HG03064 (cell line): ENCODE measurements around the gene UGT8.

Source experiments
- ATAC-seq: cut with Tn5 transposase; IDR thresholded peaks from one replicate; pipeline ENCODE4 v1.9.1; 2021; ENCODE audit warnings: low read depth; ENCODE audit not compliant: unreplicated experiment

The UGT8 gene

DNA sequence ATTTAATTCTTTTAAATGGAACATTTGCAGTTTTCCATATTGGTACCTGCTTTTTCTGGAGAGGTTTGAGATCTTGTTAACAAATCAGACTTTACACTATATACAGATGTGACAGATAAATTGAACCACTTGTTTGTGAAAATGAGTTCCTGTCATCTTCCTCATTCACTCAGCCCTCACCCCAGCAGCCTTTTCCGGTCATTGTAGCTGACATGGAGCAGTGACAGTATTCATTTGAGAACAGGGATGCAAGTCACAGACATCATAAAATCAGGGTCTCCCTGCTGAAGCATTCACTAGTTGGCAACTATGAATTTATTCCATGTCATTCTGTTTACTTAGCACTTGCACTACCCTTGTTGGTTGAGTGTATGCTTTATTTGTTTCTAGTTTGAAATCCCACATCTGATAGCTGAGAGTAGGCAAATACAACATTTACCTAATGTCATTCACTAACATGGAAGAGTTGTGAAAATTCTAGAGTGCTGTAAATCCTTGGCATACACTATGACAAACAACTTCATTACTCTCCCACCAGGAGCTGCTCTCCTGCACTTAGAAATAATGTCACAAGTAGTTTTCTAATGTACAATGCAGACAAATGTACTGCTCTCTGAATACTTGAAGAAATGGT lies 78.9 kb downstream of the UGT8 start:
- ATAC-seq: no peak

DNA sequence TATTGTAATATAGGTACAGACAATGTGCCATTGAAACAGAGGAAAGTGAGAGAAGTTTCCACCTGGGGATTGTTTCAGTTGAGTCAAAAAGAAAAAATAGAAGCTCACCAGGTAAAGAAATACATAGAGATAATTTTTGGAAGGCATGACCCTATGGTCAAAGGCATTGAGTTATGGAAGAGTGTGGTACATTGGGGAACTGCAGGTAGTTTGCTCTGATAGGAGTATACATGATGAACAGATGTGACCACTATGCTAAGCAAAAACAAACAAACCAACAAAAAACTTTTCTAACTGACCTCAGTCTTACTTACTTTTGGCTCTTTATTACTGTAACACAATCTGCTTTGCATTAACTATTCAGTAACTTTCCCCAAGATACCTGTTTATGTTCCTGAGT lies 85.9 kb downstream of the UGT8 start:
- no peak for ATAC-seq

DNA sequence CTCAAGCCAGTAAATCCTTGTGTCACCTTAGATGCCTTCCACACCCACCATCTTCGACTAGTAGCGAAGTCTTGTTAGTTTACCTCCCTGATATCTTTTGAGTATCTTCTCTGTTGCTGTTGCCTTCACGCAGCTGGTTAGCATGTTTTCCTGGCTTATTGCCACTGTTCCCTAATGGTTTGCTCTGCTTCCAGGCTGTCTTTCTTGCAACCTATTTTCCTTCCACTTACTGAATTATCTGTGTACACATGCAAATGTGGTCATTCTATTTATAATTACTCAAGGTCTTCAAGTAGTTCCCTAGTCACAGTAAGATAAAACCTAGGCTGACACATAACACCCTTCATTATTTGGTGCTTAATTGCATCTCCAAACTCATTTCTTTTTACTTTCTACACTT lies 89.5 kb downstream of the UGT8 start:
- no peak for ATAC-seq

DNA sequence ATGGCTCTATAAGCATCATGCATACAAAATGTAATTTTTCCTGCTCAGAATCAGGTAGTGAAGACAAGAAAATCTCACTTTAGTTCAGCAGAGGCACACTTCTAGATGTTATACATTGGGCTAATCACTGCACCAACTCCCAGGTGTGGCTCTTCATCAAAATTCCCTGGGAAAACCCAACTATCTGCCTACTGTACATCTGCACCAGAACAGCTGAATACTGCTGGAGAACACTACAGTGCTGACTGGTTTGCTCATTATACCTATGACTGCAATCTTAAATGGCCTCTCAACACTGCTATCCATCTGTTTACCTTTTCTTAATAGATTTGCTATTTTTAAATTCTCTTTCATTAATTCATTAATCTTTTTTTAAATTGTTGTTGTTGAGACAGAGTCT lies 92.0 kb downstream of the UGT8 start:
- ATAC-seq: no peak

DNA sequence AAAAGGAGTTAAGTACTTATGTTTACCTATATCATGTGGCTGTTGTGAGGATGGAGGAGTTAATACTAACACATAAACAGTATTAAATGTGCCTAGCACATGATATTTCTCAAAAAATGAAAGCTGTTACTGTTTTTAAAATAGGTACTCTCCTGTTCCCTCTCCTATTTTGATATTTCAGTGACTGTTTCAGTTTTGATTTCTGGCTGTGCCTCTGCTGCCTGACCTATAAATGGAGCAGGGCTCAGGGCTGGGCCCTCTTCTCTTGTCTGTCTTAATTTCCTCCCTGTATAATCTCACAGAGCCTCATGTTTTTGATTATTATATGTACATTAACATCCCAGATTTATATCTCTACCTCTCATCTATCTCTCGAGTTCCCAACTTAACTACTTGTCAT lies 93.3 kb downstream of the UGT8 start:
- ATAC-seq: peak; percentile 87

DNA sequence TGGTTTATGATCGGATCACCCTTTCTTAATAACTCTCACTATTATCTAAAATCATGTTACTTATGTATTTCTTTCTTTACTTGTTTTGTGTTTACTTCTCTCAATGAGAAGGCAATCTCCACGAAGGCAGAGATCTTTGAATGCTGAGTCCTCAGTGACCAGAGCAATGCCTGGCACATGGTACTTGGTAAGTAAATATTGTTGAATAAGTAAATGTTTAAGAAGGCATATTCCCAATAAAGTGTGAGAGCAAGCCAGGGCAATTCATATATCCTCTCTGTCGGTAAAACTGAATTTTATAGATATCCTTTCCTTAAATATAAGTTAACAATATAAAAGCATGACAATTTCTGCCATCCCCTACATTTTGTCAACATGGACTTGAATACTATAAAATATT lies 94.4 kb downstream of the UGT8 start:
- no peak for ATAC-seq

DNA sequence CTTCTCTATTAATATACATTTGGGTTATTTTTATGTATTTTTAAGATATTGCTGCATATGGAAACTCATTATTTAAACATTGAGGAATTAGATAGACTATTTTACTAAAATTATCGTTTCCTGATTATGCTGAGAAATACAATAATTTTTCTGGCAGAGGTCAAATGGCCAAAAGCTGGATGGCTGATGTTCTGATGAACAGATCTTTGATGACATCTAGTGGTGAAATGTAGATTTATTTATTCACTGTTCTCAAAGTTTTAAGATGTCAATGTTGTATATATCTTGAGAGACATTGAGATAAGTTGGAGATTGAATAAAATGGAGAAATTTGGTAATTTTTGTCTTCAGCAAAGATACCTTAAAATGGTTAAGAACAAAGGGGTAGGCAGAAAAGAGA lies 96.2 kb downstream of the UGT8 start:
- ATAC-seq: no peak

DNA sequence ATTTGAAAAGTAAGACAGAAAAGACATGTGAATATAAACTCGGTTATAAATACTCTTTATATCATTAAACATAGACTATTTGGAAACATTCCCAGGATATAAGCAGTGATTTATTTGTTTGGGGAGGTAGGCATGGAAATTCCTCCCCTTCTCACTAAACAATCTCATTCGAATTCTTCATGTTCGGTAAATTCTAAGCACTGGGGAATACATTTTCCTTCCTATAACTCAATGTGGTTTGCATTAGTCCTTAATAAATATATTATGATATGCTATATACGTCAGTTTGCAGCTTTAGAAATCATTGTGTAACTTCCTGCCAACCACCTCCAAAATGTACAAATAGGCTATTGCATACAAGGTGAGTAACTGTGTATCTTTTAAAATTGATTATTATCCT lies 99.6 kb downstream of the UGT8 start:
- no peak for ATAC-seq

DNA sequence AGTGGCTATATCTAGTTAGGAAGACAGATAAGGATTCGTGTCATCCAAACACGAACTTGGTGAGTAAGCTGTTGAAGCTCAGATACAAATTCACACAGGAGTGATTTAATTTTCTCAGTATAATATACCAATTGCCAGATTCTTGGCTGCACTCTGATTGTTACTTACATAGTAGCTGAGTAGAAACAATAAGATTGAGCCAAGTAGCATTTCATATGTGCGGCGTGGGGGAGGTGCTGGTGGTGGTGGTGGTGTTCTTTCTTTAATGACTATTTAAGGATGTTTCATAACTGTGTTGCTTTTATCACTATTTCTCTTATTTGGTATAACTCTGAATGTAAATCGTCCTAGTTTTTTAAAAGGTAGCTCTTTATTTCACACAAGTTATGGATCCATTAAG lies 102.9 kb downstream of the UGT8 start:
- no peak for ATAC-seq

DNA sequence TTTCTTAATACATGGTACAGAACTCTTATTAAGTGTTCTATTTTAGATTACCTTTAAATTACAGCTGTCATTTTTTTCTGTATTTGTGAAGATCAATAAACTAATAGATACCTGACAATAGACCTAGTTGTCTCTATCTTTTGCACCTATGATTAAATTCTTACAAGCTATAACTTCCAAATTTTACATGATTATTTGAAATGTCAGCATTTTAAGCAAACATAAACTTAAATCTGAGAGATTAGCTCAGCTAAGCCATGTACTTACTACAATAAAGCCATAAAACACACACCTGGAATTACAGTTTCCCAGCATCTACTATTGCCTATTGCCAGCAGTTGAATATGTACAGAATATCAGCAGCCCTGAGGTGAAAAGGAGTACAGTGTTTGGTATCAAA lies 118.8 kb downstream of the UGT8 start:
- no peak for ATAC-seq

DNA sequence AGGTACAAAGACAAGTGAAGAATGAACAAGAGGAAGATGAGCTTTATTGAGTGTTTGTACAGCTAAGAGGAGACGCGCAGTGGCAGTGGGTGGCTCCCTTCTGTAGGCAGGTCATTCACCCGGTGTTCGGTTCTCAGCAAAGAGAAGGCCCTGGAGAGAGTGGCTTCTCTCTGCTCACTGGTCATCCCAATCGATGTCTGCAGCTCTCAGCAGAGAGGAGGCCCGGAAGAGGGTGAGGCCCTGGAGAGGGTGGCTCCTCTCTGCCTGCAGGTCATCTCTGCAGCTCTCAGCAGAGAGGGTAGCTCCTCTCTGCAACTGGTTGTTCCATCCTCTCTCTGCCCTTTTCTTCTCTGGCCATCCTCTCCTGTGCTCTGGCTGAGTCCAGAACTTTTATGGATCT lies 126.5 kb downstream of the UGT8 start:
- ATAC-seq: no peak

DNA sequence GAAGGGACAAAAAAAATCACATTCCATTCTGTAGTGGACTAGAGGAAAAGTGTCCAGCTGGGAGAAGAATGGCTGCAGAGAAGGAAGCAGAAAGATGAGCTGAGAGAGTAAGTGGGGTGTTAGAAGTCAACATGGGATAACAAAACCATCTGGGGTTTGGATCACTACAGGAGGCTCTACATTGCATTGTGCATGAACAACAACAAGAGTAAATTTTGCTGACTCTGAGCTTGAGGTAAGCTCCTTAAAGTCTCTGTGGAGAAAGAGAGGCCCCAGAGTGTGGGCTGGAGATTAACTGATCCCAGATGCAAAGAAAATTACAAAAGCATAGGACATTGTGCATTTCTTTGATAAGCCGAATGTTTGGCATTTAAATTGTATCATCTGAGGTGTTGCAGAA lies 128.9 kb downstream of the UGT8 start:
- no peak for ATAC-seq
